Ishikawa (cell line): ENCODE data around the gene PARD6B.

Experiments used
- CEBPB ChIP-seq: IDR thresholded peaks from 2 replicates; pipeline ENCODE4 v1.6.1; 2012
- CREB1 ChIP-seq: IDR thresholded peaks from 2 replicates; pipeline ENCODE4 v1.6.1; 2012; ENCODE audit warnings: low read depth
- EP300 ChIP-seq: IDR thresholded peaks from 2 replicates; pipeline ENCODE4 v1.6.1; 2012; ENCODE audit warnings: borderline replicate concordance
- FOXM1 ChIP-seq: IDR thresholded peaks from 2 replicates; pipeline ENCODE4 v1.6.1; 2012; ENCODE audit warnings: low read depth, borderline replicate concordance
- NFIC ChIP-seq: IDR thresholded peaks from 2 replicates; pipeline ENCODE4 v1.6.1; 2012
- RAD21 ChIP-seq: IDR thresholded peaks from 2 replicates; pipeline ENCODE4 v1.6.1; 2012; ENCODE audit warnings: low read depth
- TAF1 ChIP-seq: IDR thresholded peaks from 2 replicates; pipeline ENCODE4 v1.6.1; 2012; ENCODE audit warnings: low read depth, mild to moderate bottlenecking
- TCF12 ChIP-seq: IDR thresholded peaks from 2 replicates; pipeline ENCODE4 v1.6.1; 2012; ENCODE audit warnings: low read depth
- TEAD4 ChIP-seq: IDR thresholded peaks from 2 replicates; pipeline ENCODE4 v1.6.1; 2012
- YY1 ChIP-seq: IDR thresholded peaks from 2 replicates; pipeline ENCODE4 v1.6.1; 2012; ENCODE audit warnings: low read depth
- ZBTB7A ChIP-seq: IDR thresholded peaks from 2 replicates; pipeline ENCODE4 v1.6.1; 2012; ENCODE audit warnings: low read depth
- TF ChIP-seq, protein P1 (sequence below): IDR thresholded peaks from 2 replicates; pipeline ENCODE4 v1.6.1; 2012; ENCODE audit warnings: low read depth, mild to moderate bottlenecking
- TF ChIP-seq, protein P2 (sequence below): IDR thresholded peaks from 2 replicates; pipeline ENCODE4 v1.6.1; 2012

DNA sequence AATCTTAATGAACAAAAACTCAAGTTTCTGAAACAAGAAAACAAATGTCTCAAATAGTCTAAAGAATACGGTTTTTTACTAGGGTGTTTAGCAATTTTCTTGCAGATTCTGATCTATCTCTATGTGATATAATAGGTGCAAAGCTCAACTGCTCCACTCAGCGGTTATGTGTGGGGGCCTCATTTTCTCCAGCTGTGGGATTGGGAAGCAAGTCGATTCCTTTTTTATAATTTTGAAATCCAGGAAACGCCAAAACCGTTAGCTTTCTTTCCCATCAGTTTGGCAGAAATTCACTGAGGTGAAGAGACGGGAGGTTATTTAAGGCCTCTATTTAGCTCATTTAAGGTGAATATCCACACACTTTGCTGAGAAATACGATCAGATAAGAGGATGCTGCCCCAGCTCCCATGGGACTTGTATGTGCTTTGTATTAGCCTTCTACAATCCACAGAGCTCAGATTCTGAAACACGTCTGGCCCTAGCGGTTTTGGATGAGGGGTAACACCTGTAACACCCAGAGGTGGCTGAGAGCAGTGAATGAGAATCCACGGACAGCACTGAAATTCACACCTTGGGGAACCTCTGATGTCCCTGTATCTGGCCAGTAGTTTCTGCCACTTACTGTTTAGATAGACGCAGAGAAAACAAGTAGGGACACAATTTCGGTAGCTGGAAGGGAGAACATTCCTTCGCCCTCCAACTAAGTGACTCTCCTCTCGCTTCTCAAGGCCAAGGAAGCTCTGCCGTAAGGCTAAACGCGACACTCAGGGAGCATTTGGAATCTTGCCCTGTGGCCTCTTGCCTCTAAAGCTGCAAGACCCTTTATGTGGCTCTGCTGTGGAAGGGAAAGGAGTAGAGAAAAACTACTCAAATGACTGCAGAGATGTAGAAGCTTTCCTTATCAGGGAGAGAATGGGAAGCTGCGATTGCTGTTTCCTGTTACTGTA is 56.9 kb downstream of the PARD6B start:
- TF ChIP-seq, protein P1, sequence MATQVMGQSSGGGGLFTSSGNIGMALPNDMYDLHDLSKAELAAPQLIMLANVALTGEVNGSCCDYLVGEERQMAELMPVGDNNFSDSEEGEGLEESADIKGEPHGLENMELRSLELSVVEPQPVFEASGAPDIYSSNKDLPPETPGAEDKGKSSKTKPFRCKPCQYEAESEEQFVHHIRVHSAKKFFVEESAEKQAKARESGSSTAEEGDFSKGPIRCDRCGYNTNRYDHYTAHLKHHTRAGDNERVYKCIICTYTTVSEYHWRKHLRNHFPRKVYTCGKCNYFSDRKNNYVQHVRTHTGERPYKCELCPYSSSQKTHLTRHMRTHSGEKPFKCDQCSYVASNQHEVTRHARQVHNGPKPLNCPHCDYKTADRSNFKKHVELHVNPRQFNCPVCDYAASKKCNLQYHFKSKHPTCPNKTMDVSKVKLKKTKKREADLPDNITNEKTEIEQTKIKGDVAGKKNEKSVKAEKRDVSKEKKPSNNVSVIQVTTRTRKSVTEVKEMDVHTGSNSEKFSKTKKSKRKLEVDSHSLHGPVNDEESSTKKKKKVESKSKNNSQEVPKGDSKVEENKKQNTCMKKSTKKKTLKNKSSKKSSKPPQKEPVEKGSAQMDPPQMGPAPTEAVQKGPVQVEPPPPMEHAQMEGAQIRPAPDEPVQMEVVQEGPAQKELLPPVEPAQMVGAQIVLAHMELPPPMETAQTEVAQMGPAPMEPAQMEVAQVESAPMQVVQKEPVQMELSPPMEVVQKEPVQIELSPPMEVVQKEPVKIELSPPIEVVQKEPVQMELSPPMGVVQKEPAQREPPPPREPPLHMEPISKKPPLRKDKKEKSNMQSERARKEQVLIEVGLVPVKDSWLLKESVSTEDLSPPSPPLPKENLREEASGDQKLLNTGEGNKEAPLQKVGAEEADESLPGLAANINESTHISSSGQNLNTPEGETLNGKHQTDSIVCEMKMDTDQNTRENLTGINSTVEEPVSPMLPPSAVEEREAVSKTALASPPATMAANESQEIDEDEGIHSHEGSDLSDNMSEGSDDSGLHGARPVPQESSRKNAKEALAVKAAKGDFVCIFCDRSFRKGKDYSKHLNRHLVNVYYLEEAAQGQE: no peak
- no peak for TF ChIP-seq CEBPB
- no peak for TF ChIP-seq EP300
- no peak for TF ChIP-seq ZBTB7A
- no peak for TF ChIP-seq NFIC
- TF ChIP-seq YY1: no peak
- no peak for TF ChIP-seq TEAD4
- TF ChIP-seq CREB1: no peak
- TF ChIP-seq RAD21: peak; percentile 76
- TF ChIP-seq, protein P2, sequence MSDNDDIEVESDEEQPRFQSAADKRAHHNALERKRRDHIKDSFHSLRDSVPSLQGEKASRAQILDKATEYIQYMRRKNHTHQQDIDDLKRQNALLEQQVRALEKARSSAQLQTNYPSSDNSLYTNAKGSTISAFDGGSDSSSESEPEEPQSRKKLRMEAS: no peak
- TF ChIP-seq TAF1: no peak
- TF ChIP-seq TCF12: no peak
- TF ChIP-seq FOXM1: no peak
